ENCODE data around the gene CYP8B1.

GRCh38 chr3:42905740-42906069, 30.0 kb upstream of the CYP8B1 start:
- TF ChIP-seq CTCF (IDR thresholded peaks at IDR 0.05) = no peak
- TF ChIP-seq POLR2A (IDR thresholded peaks at IDR 0.05) = no peak
